ENCODE data around the gene FAM169A. TPM values are rescaled to one million over a fixed set of nuclear protein-coding genes. Genes with fewer than 3 reads are reported as not detected.

The FAM169A gene
- total and polyA plus RNA-seq, 10 of the 15 experiments (the other 5 are each of a cell fraction or from before 2014, with no cell fraction given) = 0.37 to 15.4 (median 4.7) TPM

DNA sequence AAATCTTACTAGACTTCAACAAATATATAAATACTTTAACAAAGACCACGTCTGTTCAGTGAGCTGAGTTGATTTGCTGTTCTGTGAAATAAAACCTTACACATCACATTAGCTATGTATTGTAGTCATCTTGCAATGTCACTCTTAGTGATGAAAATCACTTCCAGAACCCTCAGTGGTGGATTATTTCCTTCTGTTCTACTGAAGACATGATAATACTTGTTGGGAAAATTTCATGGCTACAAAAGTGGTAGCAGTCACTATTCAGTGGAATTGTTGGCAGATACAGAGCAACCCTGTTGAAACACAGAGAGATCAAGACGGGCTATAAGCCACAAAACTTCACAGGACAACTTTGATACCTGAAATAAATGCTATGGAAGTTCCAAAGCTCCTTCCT lies 26.7 kb upstream of the FAM169A start (continued):
- TF ChIP-seq, protein P1, sequence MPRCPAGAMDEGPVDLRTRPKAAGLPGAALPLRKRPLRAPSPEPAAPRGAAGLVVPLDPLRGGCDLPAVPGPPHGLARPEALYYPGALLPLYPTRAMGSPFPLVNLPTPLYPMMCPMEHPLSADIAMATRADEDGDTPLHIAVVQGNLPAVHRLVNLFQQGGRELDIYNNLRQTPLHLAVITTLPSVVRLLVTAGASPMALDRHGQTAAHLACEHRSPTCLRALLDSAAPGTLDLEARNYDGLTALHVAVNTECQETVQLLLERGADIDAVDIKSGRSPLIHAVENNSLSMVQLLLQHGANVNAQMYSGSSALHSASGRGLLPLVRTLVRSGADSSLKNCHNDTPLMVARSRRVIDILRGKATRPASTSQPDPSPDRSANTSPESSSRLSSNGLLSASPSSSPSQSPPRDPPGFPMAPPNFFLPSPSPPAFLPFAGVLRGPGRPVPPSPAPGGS (IDR thresholded peaks at IDR 0.05; ENCODE audit: borderline replicate concordance, insufficient read depth, low read depth, low read length, poor library complexity, severe bottlenecking) = no peak
- TF ChIP-seq ETV6 (conservative IDR thresholded peaks at IDR 0.05 in 1 of 2, IDR thresholded peaks at IDR 0.05 in 1 of 2; ENCODE audit: borderline replicate concordance in 1 of 2, low read depth in 1 of 2) (no peak), HCFC1 (IDR thresholded peaks at IDR 0.05; ENCODE audit: low read length) (no peak)
- TF ChIP-seq, protein P2, sequence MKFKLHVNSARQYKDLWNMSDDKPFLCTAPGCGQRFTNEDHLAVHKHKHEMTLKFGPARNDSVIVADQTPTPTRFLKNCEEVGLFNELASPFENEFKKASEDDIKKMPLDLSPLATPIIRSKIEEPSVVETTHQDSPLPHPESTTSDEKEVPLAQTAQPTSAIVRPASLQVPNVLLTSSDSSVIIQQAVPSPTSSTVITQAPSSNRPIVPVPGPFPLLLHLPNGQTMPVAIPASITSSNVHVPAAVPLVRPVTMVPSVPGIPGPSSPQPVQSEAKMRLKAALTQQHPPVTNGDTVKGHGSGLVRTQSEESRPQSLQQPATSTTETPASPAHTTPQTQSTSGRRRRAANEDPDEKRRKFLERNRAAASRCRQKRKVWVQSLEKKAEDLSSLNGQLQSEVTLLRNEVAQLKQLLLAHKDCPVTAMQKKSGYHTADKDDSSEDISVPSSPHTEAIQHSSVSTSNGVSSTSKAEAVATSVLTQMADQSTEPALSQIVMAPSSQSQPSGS (IDR thresholded peaks at IDR 0.05; ENCODE audit: low read length) = no peak

DNA sequence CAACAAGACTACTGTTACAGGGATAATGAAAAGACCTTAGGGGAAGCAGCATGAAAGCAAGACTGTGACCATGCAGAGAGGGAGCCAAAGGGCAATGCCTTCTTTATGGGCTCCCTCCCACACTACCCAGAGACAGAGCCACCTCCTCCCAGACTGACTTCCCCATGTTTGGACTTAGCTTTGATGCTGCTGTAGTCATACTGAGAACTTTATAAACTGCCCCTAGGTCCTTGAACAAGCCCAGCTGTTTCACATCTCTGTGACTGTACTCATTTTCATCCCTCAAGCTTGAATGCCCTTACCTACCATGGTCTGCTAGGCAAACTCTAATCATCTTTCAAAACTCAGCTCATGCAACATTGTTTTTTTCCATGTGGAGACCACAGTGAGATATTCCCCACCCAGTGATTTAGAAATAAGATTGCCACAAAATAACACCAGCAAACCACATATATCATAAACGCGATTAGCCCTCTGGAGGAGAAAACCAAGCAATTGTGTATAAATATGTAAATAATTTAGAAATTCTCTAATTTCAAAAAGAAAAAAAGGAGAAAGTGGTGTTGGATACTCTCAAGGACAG lies 23.4 kb upstream of the FAM169A start:
- no peaks in the 10 kb centered on the region for H3K79me2 ChIP-seq (ENCODE audit: control insufficient read depth, insufficient read depth, low read length)
- CTCF ChIA-PET = no interaction called here
- RAD21 ChIA-PET (ENCODE audit: unreplicated experiment) = no interaction called here
- peak; percentile 57 for DNase-seq (ENCODE audit: low read depth, low spot score)
- 0 out of 2 replicates have a peak overlapping the region, but pooled peaks have one; percentile 25 for H3K4me2 ChIP-seq (ENCODE audit: control insufficient read depth, insufficient read depth)
- BruUV-seq (replicated peaks) = no TSS peak
- H3K27me3 ChIP-seq (replicated peaks in 1 of 2; ENCODE audit: control insufficient read depth in 2 of 2, insufficient read depth in 2 of 2, low read length in 1 of 2) = no peaks in the 10 kb centered on the region
- 0% methylated on average over 2 of the region's 2 CpGs for WGBS (ENCODE audit: insufficient coverage, insufficient replicate concordance, low lambda C conversion rate, missing lambda C conversion rate)
- H3K27ac ChIP-seq (ENCODE audit: control insufficient read depth, insufficient read depth) = no peak overlapping the region
- H2AFZ ChIP-seq (ENCODE audit: control insufficient read depth, low read depth, low read length) = no peak overlapping the region
- intact Hi-C loops (cut with micrococcal nuclease; ENCODE audit: unreplicated experiment) (no loop called here), in situ Hi-C loops (cut with MboI) (no loop called here)
- SMC1A ChIA-PET (ENCODE audit: uncharacterized antibody, unreplicated experiment) = interaction anchor here (0.6 to 1.0 kb wide), 2 partner anchors 16 to 123 kb away, joined by 3 read pairs; partner anchors contain the start of genes GFM2 and NSA2
- peak; percentile 95 for ATAC-seq
- FAIRE-seq = peak; percentile 73
- no peaks in the 10 kb centered on the region for H4K20me1 ChIP-seq (ENCODE audit: control insufficient read depth, insufficient read depth)
- no peak overlapping the region for H3K4me3 ChIP-seq
- peaks cover 6% of the 10 kb centered on the region for H3K4me1 ChIP-seq (ENCODE audit: control insufficient read depth, insufficient read depth, low read length)
- POLR2A ChIA-PET = no interaction called here
- no peaks in the 10 kb centered on the region for H3K36me3 ChIP-seq (ENCODE audit: control insufficient read depth in 2 of 2, insufficient read depth in 2 of 2, low read length in 1 of 2)
- H3K9ac ChIP-seq (ENCODE audit: control insufficient read depth, insufficient read depth, low read length) = no peak overlapping the region
- no peaks in the 10 kb centered on the region for H3K9me3 ChIP-seq (replicated peaks; ENCODE audit: control insufficient read depth, insufficient read depth, low read length)
- TF ChIP-seq ZNF217 (IDR thresholded peaks at IDR 0.05) = no peak
- TF ChIP-seq IKZF1 (conservative IDR thresholded peaks at IDR 0.05) = peak; percentile 33; the same call in 1 of the 2 replicates
- peak; percentile 62; the same call in 1 of the 2 replicates for TF ChIP-seq PAX5 (IDR thresholded peaks at IDR 0.05; ENCODE audit: borderline replicate concordance, low read depth, low read length)
- no peak for TF ChIP-seq CBX3 (IDR thresholded peaks at IDR 0.05; ENCODE audit: borderline replicate concordance, low read depth)
- TF ChIP-seq, protein P3, sequence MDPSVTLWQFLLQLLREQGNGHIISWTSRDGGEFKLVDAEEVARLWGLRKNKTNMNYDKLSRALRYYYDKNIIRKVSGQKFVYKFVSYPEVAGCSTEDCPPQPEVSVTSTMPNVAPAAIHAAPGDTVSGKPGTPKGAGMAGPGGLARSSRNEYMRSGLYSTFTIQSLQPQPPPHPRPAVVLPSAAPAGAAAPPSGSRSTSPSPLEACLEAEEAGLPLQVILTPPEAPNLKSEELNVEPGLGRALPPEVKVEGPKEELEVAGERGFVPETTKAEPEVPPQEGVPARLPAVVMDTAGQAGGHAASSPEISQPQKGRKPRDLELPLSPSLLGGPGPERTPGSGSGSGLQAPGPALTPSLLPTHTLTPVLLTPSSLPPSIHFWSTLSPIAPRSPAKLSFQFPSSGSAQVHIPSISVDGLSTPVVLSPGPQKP (IDR thresholded peaks at IDR 0.05; ENCODE audit: low read depth, low read length) = no peak
- TF ChIP-seq, protein P1 (IDR thresholded peaks at IDR 0.05; ENCODE audit: borderline replicate concordance, insufficient read depth, low read depth, low read length, poor library complexity, severe bottlenecking) = no peak
- TF ChIP-seq, protein P4, sequence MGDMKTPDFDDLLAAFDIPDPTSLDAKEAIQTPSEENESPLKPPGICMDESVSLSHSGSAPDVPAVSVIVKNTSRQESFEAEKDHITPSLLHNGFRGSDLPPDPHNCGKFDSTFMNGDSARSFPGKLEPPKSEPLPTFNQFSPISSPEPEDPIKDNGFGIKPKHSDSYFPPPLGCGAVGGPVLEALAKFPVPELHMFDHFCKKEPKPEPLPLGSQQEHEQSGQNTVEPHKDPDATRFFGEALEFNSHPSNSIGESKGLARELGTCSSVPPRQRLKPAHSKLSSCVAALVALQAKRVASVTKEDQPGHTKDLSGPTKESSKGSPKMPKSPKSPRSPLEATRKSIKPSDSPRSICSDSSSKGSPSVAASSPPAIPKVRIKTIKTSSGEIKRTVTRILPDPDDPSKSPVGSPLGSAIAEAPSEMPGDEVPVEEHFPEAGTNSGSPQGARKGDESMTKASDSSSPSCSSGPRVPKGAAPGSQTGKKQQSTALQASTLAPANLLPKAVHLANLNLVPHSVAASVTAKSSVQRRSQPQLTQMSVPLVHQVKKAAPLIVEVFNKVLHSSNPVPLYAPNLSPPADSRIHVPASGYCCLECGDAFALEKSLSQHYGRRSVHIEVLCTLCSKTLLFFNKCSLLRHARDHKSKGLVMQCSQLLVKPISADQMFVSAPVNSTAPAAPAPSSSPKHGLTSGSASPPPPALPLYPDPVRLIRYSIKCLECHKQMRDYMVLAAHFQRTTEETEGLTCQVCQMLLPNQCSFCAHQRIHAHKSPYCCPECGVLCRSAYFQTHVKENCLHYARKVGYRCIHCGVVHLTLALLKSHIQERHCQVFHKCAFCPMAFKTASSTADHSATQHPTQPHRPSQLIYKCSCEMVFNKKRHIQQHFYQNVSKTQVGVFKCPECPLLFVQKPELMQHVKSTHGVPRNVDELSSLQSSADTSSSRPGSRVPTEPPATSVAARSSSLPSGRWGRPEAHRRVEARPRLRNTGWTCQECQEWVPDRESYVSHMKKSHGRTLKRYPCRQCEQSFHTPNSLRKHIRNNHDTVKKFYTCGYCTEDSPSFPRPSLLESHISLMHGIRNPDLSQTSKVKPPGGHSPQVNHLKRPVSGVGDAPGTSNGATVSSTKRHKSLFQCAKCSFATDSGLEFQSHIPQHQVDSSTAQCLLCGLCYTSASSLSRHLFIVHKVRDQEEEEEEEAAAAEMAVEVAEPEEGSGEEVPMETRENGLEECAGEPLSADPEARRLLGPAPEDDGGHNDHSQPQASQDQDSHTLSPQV (IDR thresholded peaks at IDR 0.05) = no peak
- TF ChIP-seq EED (IDR thresholded peaks at IDR 0.05; ENCODE audit: low read depth) = no peak
- peak; percentile 53; the same call in 1 of the 2 replicates for TF ChIP-seq BCL11A (IDR thresholded peaks at IDR 0.05; ENCODE audit: low read depth, low read length)
